ENCODE data around the gene TSPEAR.
"Not testable (repeated sequence)": the region's sequence is repeated elsewhere in the genome, so short reads cannot be mapped to it uniquely, and the experiment has no call there.

TSPEAR gene

GRCh38 chr21:44567481-44568171, 143.7 kb downstream of the TSPEAR start:
- ATAC-seq = no peak

- no peak for ATAC-seq
These were observed 145.0 kb downstream of the TSPEAR start for GRCh38 chr21:44566403-44566802.

- peak; percentile 76 to 80 for ATAC-seq
These were observed 146.3 kb downstream of the TSPEAR start for GRCh38 chr21:44564886-44565598.

GRCh38 chr21:44564099-44564498, 147.3 kb downstream of the TSPEAR start:
- no peak for ATAC-seq

GRCh38 chr21:44558695-44559094, 152.7 kb downstream of the TSPEAR start, which contains the start of gene KRTAP10-3:
Gene KRTAP10-3, minus strand, starts transcription at chr21:44558795. Its CDS starts 80 bp downstream, at chr21:44558715.
- no peak for ATAC-seq

GRCh38 chr21:44558329-44558675, 153.1 kb downstream of the TSPEAR start:
- not testable (repeated sequence) for ATAC-seq

- no peak for ATAC-seq
These were observed 153.7 kb downstream of the TSPEAR start for GRCh38 chr21:44557491-44558328.

DNA sequence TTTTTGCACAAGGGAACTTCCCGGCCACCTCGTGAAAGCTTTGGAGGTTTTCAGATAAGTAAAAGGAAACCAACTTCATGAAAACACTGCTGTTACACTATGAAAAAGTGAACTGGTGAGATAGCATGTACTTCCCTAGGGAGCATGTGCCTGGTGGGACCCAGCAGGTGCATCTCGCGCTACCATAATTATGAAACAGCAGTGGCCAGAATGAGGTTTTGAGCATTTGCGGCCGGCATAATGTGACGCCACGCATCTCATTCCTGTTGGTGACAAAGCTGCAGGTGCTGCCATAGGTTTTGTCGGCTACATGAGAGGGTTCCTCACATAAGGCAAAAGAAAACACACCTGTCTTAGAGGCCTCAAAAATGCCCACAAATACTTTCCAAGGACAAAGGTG, 154.5 kb downstream of the TSPEAR start:
- peak in 1 of 2 donors; percentile 17 for ATAC-seq

DNA sequence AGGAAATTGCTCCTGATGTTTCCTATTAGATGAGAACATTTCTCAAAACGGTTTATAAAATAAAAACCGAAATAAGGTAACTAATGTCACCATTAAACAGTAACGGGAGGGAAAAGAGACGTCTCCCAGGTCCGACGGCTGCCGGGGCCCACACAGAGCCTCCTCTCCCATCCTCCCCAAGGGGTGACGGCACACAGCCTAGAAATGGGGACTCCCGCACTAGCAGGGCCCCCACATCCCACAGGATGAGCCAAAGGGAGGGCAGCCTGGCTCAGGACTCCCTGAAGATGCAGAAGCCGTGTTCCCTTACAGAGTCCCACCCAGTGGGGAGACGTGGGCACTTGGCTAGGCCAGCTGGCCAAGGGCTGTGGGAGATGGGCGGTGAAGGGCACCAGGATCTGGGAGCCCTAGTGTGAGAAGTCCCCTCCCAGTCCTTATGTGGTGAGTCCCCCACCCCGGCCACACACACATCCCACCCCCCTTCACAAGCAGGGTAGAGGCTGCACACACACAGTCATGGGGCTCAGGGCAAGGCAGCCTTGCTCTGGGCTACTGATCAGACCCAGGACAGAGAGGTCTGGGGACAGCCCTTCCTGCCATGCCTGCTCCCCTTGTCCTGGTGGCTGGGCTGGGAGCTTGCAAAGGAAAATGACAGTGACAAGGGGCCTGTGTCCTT, 156.0 kb downstream of the TSPEAR start:
- no peak for ATAC-seq

DNA sequence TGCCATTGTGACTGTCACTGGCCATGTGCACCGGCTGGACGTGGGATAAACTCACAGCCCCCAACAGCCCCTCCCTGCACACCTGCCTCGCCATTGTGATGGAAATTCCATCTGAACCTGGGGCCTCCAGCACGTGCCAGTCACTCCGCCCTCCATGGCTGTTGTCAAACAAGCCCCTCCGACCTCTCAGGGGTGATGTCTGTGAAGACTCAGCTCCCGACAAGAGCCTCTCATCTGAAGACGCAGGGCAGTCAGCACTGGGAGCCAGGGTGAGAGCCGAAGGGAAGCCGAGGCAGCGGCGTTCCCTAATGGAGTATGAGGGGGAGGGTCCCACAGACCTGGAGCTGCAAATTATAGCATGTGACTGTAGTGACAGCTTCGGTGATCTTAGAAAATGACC, 158.7 kb downstream of the TSPEAR start:
- ATAC-seq = no peak

DNA sequence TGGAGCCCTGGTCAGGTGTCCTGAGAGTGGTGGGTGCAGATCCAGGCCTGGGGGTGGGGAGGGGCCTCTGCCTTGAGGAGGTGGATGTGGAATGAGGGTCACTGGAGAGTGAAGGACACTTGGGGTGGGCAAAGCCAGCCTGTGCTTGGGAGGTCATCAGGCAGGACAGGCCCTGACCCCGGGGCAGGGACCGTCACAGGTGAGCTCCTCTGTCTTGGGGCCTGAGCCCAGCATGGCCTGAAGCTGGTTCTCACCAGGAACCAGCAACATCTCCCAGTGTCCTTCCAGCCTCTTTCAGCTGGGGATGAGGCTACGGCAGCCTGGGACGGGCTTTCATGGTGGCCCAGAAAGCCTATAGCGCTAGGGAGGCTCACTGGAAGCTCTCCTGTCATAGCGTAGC, 159.2 kb downstream of the TSPEAR start:
- no peak for ATAC-seq

DNA sequence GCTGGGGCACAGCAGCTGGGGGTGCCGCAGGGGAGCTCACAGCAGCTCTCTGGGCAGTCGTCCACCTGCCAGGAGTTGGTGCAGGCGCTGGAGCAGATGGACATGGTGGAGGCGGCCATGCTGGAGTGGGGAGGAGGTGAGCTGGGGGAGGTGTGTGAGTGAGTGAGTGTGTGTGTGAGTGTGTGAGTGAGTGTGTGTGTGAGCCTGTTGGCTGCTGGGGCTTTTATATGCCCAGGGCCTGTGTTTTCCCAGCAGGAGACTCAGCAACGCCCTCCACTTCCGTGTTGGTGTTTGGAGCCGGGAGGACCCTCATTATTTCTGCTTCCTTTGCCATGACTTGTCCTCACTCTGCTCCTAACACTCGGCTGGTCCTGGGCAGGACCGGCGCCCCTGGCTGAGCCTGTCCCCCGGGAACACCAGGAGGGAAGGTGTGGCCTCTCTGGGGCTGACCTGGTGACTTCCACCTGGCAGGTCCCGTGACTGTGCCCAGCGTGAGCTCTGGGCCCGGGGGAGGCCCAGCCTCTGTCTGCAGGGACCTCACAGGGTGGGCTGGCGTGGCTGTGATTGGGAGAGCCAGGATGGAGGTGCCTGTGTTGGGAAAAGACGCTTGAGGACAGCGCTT, 159.9 kb downstream of the TSPEAR start, which contains the start of gene KRTAP10-2:
TSS of gene KRTAP10-2 (minus strand) at position 166 of the 622 bp plus-strand sequence. CDS start at position 119, 47 bp downstream.
- no peak for ATAC-seq

- no peak for ATAC-seq
These were observed 160.6 kb downstream of the TSPEAR start for GRCh38 chr21:44550807-44551206.

GRCh38 chr21:44550285-44550684, 161.1 kb downstream of the TSPEAR start:
- ATAC-seq = not testable (repeated sequence)

GRCh38 chr21:44549525-44550211, 161.7 kb downstream of the TSPEAR start:
- ATAC-seq = no peak

- ATAC-seq = no peak
These were observed 162.4 kb downstream of the TSPEAR start for GRCh38 chr21:44548922-44549321.

DNA sequence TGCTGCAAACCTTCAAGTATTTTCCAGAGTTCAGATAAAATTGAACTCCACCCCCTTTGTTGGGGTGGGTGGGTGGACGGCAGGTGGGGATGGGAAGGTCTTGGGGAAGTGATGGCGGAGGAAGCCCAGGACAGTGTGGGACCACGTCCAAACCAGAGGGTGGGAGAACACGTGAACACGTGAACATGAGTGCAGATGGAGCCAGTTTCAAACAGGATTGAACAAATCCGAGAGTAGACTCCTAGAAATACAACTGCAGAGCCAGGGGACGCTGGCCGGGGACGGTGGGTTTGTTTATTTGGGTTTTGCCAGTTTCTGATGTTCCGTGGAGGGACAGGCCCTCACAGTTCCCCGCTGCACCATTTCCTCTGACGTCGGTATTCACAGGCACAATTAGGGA, 163.0 kb downstream of the TSPEAR start:
- ATAC-seq = no peak

- ATAC-seq = peak; percentile 30 to 63
These were observed 163.6 kb downstream of the TSPEAR start for GRCh38 chr21:44547656-44548331.

GRCh38 chr21:44544566-44544965, 166.8 kb downstream of the TSPEAR start:
- ATAC-seq = no peak

- ATAC-seq = no peak
These were observed 168.7 kb downstream of the TSPEAR start for GRCh38 chr21:44542716-44543115.

DNA sequence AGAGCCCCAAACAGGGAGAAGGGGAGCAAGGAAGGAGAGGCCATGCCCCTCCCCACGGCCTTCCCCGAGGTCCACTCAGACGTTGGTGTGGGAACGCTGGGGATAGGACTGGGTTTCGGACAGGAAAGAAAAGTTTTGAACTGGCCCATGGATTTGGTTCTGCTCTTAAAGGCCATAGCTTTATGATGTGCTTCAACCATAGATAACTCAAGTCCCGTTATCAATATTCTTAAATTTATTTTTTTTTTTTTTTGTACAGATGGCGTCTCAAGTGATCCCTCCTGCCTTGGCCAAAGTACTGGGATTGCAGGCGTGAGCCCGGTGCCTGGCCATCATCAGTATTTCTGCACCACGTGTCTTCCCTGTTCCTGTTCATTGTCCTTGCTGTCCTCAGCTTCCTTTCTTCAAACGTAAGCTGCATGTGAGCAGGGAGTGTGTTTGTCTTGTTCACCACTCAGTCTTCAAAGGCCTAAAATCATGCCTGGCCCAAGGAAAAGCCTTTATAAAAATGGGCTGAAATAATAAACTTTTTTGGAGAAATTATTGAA, 170.6 kb downstream of the TSPEAR start:
- ATAC-seq = no peak

Data from activated CD4-positive, CD25-positive, alpha-beta regulatory T cell treated with anti-CD3 and anti-CD28 coated beads, Interleukin-2, amount 50 U/mL, for 24 hours (primary cell).